ENCODE results near the gene PKD1L1.
"Not testable (repeated sequence)": the region's sequence is repeated elsewhere in the genome, so short reads cannot be mapped to it uniquely, and the experiment has no call there.

PKD1L1 gene

GRCh38 chr7:47794016-47794415, 154.2 kb downstream of the PKD1L1 start:
- no peak for ATAC-seq

GRCh38 chr7:47793186-47793585, 155.1 kb downstream of the PKD1L1 start:
- not testable (repeated sequence) for ATAC-seq

More at GRCh38 chr7:47794016-47794415, 154.2 kb downstream of the PKD1L1 start:
- TF ChIP-seq ZNF8 (CRISPR knock-in tag; IDR thresholded peaks at IDR 0.05) = no peak
- TF ChIP-seq ZFP3 (CRISPR knock-in tag; IDR thresholded peaks at IDR 0.05) = no peak
- TF ChIP-seq ESRRG (CRISPR knock-in tag; IDR thresholded peaks at IDR 0.05) = no peak
- TF ChIP-seq PATZ1 (CRISPR knock-in tag; IDR thresholded peaks at IDR 0.05; ENCODE audit: borderline replicate concordance) = no peak
- TF ChIP-seq POU6F1 (CRISPR knock-in tag; IDR thresholded peaks at IDR 0.05; ENCODE audit: borderline replicate concordance, low read depth) = no peak
- TF ChIP-seq CSDC2 (CRISPR knock-in tag; IDR thresholded peaks at IDR 0.05) = no peak
- TF ChIP-seq GLIS3 (CRISPR knock-in tag; IDR thresholded peaks at IDR 0.05) = no peak
- TF ChIP-seq OSR1 (CRISPR knock-in tag; IDR thresholded peaks at IDR 0.05) = no peak
- TF ChIP-seq ZNF565 (CRISPR knock-in tag; conservative IDR thresholded peaks at IDR 0.05; ENCODE audit: low read depth) = no peak
- TF ChIP-seq ZC3H10 (CRISPR knock-in tag; IDR thresholded peaks at IDR 0.05) = no peak
- no peak for TF ChIP-seq CSRNP3 (CRISPR knock-in tag; IDR thresholded peaks at IDR 0.05)
- no peak for TF ChIP-seq ARNTL (CRISPR knock-in tag; IDR thresholded peaks at IDR 0.05; ENCODE audit: borderline replicate concordance, low read depth)
- no peak for TF ChIP-seq ISL1 (CRISPR knock-in tag; IDR thresholded peaks at IDR 0.05)
- TF ChIP-seq CREB5 (CRISPR knock-in tag; IDR thresholded peaks at IDR 0.05; ENCODE audit: low read depth) = no peak
- TF ChIP-seq ZNF70 (CRISPR knock-in tag; IDR thresholded peaks at IDR 0.05) = no peak
- no peak for TF ChIP-seq BACH2 (CRISPR knock-in tag; IDR thresholded peaks at IDR 0.05; ENCODE audit: borderline replicate concordance)
- no peak for TF ChIP-seq TCF4 (CRISPR knock-in tag; IDR thresholded peaks at IDR 0.05; ENCODE audit: borderline replicate concordance)
- TF ChIP-seq PPARA (CRISPR knock-in tag; IDR thresholded peaks at IDR 0.05; ENCODE audit: borderline replicate concordance) = no peak
- no peak for TF ChIP-seq TSHZ2 (CRISPR knock-in tag; IDR thresholded peaks at IDR 0.05)
- no peak for TF ChIP-seq SNAI2 (CRISPR knock-in tag; IDR thresholded peaks at IDR 0.05)

GRCh38 chr7:47792521-47793121, 155.6 kb downstream of the PKD1L1 start:
- ATAC-seq = peak; percentile 79
- TF ChIP-seq CREB5 (CRISPR knock-in tag; IDR thresholded peaks at IDR 0.05; ENCODE audit: low read depth) (no peak), ZFP30 (CRISPR knock-in tag; IDR thresholded peaks at IDR 0.05) (no peak), TOX (CRISPR knock-in tag; IDR thresholded peaks at IDR 0.05; ENCODE audit: borderline replicate concordance) (no peak), ESRRG (CRISPR knock-in tag; IDR thresholded peaks at IDR 0.05) (no peak), ZNF8 (CRISPR knock-in tag; IDR thresholded peaks at IDR 0.05) (no peak), CSDC2 (CRISPR knock-in tag; IDR thresholded peaks at IDR 0.05) (no peak), SNAI2 (CRISPR knock-in tag; IDR thresholded peaks at IDR 0.05) (peak; percentile 68; the same call in 1 of the 2 replicates), ZNF70 (CRISPR knock-in tag; IDR thresholded peaks at IDR 0.05) (no peak), ISL1 (CRISPR knock-in tag; IDR thresholded peaks at IDR 0.05) (peak; percentile 76), TCF4 (CRISPR knock-in tag; IDR thresholded peaks at IDR 0.05; ENCODE audit: borderline replicate concordance) (no peak), RARB (CRISPR knock-in tag; IDR thresholded peaks at IDR 0.05) (no peak; the same call in 1 of the 2 replicates), ARNTL (CRISPR knock-in tag; IDR thresholded peaks at IDR 0.05; ENCODE audit: borderline replicate concordance, low read depth) (no peak), TSHZ2 (CRISPR knock-in tag; IDR thresholded peaks at IDR 0.05) (no peak), ZFP3 (CRISPR knock-in tag; IDR thresholded peaks at IDR 0.05) (no peak), BACH2 (CRISPR knock-in tag; IDR thresholded peaks at IDR 0.05; ENCODE audit: borderline replicate concordance) (no peak)
